Measurements from ENCODE around the gene RBM14. TPM values are rescaled to one million over a fixed set of nuclear protein-coding genes. Genes with fewer than 3 reads are reported as not detected.

Gene RBM14
- total and polyA plus RNA-seq, 7 donors = 10.8 to 54.0 (median 37.5) TPM

DNA sequence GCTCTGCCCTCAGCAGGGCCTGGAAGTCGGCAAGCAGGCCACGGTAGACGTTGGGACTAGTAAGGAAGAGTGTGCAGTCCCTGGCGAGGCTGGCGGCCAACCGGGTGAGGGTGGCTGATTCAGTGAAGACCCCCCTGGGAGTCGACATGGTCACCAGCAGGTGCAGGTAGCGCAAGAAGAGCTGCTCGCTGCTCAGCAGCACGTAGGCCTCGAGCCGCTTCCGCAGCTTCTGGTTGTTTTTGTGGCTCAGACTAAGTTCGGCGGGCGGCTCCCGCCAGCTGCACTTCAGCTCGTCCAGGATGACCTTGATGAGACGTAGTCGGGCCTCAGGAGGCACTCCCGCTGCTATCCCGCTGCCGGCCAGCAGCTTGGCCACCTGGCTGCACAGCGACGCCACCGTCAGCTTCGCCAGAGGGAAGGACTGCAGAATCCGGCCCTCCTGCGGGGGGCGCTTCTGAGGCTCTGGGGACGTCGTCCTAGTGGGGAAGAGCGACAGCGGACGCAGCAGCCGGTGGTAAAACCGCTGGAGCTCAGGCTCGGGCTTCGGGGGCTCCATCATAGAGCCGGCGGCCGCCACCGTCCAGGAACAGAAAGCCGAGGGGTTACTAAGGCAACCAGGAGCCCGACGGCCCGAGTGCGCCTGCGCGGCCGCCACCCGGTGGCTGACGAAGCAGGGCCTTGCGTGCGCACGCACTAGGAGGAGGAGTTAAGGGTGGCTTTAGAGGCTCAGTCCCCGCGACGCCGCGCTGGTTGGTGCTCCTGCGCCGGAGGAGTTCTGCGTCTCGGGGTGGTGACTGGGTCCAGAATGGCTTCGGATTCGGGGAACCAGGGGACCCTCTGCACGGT lies 23.8 kb upstream of the RBM14 start, which contains the start of the genes CCDC87 and CCS:
TSS of gene CCDC87 (minus strand) at position 607 of the 846 bp plus-strand sequence. CDS start at position 559, 48 bp downstream.
TSS of gene CCS (plus strand) at position 729 of the 846 bp plus-strand sequence. CDS start at position 806, 77 bp downstream.
- intact Hi-C loops (cut with DNase I) = loop anchor here (1.0 to 2.0 kb wide), 2 partner anchors 24 to 85 kb away; partner anchors contain the start of genes RBM14 and RBM4B
- Histone ChIP-seq H3K9me3 (no peaks in the 10 kb centered on the region), H3K4me1 (peaks cover 0 to 45% (median 40%) of the 10 kb centered on the region in 4 donors), H3K27me3 (no peaks in the 10 kb centered on the region), H3K27ac (peak within 1 kb of the TSS; percentile 85 to 88 (median 88)), H3K36me3 (no peaks in the 10 kb centered on the region), H3K4me3 (peak within 1 kb of the TSS; percentile 56 to 78 (median 62))
- DNase-seq = peak; percentile 99
- WGBS, 2 donors = 17 to 18% methylated on average over 68 of the region's 68 CpGs
- TF ChIP-seq, protein P1, sequence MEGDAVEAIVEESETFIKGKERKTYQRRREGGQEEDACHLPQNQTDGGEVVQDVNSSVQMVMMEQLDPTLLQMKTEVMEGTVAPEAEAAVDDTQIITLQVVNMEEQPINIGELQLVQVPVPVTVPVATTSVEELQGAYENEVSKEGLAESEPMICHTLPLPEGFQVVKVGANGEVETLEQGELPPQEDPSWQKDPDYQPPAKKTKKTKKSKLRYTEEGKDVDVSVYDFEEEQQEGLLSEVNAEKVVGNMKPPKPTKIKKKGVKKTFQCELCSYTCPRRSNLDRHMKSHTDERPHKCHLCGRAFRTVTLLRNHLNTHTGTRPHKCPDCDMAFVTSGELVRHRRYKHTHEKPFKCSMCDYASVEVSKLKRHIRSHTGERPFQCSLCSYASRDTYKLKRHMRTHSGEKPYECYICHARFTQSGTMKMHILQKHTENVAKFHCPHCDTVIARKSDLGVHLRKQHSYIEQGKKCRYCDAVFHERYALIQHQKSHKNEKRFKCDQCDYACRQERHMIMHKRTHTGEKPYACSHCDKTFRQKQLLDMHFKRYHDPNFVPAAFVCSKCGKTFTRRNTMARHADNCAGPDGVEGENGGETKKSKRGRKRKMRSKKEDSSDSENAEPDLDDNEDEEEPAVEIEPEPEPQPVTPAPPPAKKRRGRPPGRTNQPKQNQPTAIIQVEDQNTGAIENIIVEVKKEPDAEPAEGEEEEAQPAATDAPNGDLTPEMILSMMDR (IDR thresholded peaks at IDR 0.05) = peak in 3 of 4 experiments; percentile 65 to 86 (median 85)
- no peak for TF ChIP-seq EP300 (IDR thresholded peaks at IDR 0.05)
- peak; percentile 99 for TF ChIP-seq POLR2AphosphoS5 (IDR thresholded peaks at IDR 0.05)
- TF ChIP-seq POLR2A (IDR thresholded peaks at IDR 0.05) = peak; percentile 95

DNA sequence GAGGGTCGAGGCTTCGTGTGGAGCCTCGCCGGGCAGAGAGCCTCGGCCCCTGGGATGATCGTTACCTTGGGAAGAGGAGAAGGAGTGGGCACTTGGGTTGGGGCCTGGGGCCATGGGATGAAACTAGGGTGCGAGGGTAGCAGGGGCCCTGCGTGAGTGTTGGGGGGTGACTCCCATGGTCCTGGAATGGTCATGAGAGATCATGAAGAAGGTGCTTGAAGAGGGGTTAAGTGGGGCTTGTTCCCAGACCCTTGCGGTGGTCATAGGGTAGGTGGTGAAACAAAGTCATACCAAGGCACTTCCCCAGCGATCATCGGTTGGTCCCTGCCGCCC lies 23.2 kb upstream of the RBM14 start:
- H3K36me3 ChIP-seq = no peaks in the 10 kb centered on the region
- H3K27ac ChIP-seq = peak overlapping the region; percentile 85 to 88 (median 88)
- 3 to 9% methylated on average over 12 of the region's 12 CpGs for WGBS, 2 donors
- TF ChIP-seq, protein P1 (IDR thresholded peaks at IDR 0.05) = no peak
- TF ChIP-seq POLR2A (IDR thresholded peaks at IDR 0.05) (no peak), POLR2AphosphoS5 (IDR thresholded peaks at IDR 0.05) (no peak), EP300 (IDR thresholded peaks at IDR 0.05) (no peak)
- intact Hi-C loops (cut with DNase I) = loop anchor here (1.0 to 2.0 kb wide), 2 partner anchors 24 to 84 kb away; partner anchors contain the start of genes RBM14 and RBM4B
- H3K4me3 ChIP-seq = peak overlapping the region; percentile 56 to 78 (median 62)
- H3K27me3 ChIP-seq = no peaks in the 10 kb centered on the region
- H3K4me1 ChIP-seq = peaks cover 0 to 45% (median 40%) of the 10 kb centered on the region in 4 donors
- DNase-seq = no peak
- no peaks in the 10 kb centered on the region for H3K9me3 ChIP-seq

DNA sequence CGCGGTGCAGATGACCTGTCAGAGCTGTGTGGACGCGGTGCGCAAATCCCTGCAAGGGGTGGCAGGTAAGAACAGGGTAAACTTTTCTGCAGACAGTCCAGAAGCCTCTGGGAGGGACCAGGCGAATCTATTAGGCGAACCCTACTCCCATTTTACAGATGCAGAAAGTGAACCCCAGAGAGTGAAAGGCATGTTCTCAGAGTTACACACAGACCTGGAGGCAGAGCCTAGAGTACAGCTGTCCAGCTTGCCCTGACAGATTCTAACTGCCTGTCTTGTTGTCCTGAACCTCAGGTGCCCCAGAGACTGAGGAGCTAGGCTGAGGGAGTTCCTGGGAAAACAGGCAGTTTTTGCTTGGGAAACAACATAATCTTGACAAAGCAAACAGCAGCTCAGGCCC lies 22.8 kb upstream of the RBM14 start:
- peaks cover 0 to 45% (median 40%) of the 10 kb centered on the region in 4 donors for H3K4me1 ChIP-seq
- 49 to 67% methylated on average over 7 of the region's 7 CpGs for WGBS, 2 donors
- no peaks in the 10 kb centered on the region for H3K9me3 ChIP-seq
- H3K36me3 ChIP-seq = no peaks in the 10 kb centered on the region
- no peaks in the 10 kb centered on the region for H3K27me3 ChIP-seq
- no peak for DNase-seq
- peak overlapping the region; percentile 85 to 88 (median 88) for H3K27ac ChIP-seq
- peak overlapping the region; percentile 56 to 78 (median 62) for H3K4me3 ChIP-seq
- TF ChIP-seq POLR2A (IDR thresholded peaks at IDR 0.05) (no peak), POLR2AphosphoS5 (IDR thresholded peaks at IDR 0.05) (no peak), EP300 (IDR thresholded peaks at IDR 0.05) (no peak)
- TF ChIP-seq, protein P1 (IDR thresholded peaks at IDR 0.05) = no peak
- intact Hi-C loops (cut with DNase I) = loop anchor here (1.0 to 2.0 kb wide), 2 partner anchors 23 to 84 kb away; partner anchors contain the start of genes RBM14 and RBM4B

DNA sequence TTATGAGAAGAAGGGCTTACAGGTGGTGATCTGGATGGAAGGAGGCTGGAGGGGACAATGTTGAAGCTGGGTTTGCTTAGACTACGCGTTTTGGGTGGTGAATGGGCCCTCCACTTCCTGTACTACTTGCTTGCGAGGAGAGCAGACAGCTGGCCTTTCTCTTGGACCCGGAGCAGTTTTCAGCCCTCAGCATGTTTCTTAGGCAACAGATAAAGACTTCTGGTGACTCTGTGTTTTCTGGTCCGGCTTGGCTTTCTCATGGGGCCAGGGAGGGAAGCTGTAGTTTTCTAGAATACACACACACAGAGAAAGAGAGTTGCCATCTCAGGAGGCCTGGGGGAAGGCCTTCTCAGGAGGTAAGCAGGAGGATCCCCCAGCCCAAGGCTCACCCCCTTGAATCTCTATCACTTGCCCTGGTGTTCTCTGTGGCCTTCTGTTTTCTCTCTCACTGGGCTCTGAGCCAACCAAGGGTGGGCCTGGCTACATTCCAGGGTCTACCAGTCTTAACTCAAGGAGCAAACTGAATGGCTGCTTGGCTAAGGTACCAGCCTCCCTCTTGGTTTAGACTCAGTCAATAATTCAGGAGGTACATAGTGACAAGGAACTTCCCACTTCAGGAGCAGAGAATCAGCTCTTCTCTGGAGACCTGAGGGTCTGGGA lies 21.1 kb upstream of the RBM14 start:
- WGBS, 2 donors = 44 to 73% methylated on average over 5 of the region's 5 CpGs
- peak overlapping the region; percentile 66 to 88 (median 88) for H3K27ac ChIP-seq
- H3K9me3 ChIP-seq = no peaks in the 10 kb centered on the region
- DNase-seq = peak; percentile 78
- TF ChIP-seq, protein P1 (IDR thresholded peaks at IDR 0.05) = no peak
- TF ChIP-seq POLR2AphosphoS5 (IDR thresholded peaks at IDR 0.05) (no peak), POLR2A (IDR thresholded peaks at IDR 0.05) (no peak), EP300 (IDR thresholded peaks at IDR 0.05) (no peak)
- H3K4me3 ChIP-seq = no peak overlapping the region
- peaks cover 5 to 15% (median 8%) of the 10 kb centered on the region in 4 donors for H3K36me3 ChIP-seq
- no peaks in the 10 kb centered on the region for H3K27me3 ChIP-seq
- H3K4me1 ChIP-seq = peaks cover 0 to 45% (median 40%) of the 10 kb centered on the region in 4 donors
- intact Hi-C loops (cut with DNase I) = no loop called here

All from sigmoid colon (tissue), 7 donors.